GM12878 (cell line): ENCODE measurements around the gene EEF1AKMT3. TPM values are rescaled to one million over a fixed set of nuclear protein-coding genes. Genes with fewer than 3 reads are reported as not detected.

ENCODE experiments used
- ATAC-seq: fragments of 200-7000 bp; cut with Tn5 transposase; 3 replicates; pipeline ENCODE4 v1.9.1; 2020; ENCODE audit warnings: mild to moderate bottlenecking, moderate library complexity
- BruUV-seq: library from RNA; stranded (reverse); fragments of 400-500 nt; replicated peaks from 2 replicates; lab custom pipeline; 2021; lab: Mats Ljungman, UMichigan
- CTCF ChIA-PET: fragments of 300-600 bp; sonication (Branson Sonifier 250); formaldehyde crosslinking; extraction: SDS; loops from one replicate; lab custom pipeline; 2021; ENCODE audit warnings: inconsistent platforms; lab: Yijun Ruan, JAX
- POLR2A ChIA-PET: fragments of 350-600 bp; formaldehyde crosslinking; extraction: SDS; loops from one replicate; lab custom pipeline; 2021; ENCODE audit warnings: inconsistent platforms; lab: Charles Lee
- RAD21 ChIA-PET: fragments of 300-600 bp; sonication (Branson Sonifier 250); formaldehyde crosslinking; loops from one replicate; lab custom pipeline; 2023; ENCODE audit warnings: antibody characterized with exemption; ENCODE audit not compliant: unreplicated experiment; lab: Charles Lee
- SMC1A ChIA-PET: fragments of 300-600 bp; sonication (Branson Sonifier 250); formaldehyde crosslinking; loops from one replicate; lab custom pipeline; 2023; ENCODE audit not compliant: unreplicated experiment, uncharacterized antibody; lab: Charles Lee
- DNase-seq: peaks from one replicate; pipeline ENCODE4 v3.0.0-alpha.2; 2011; ENCODE audit warnings: low read depth, low spot score
- FAIRE-seq: peaks from 3 replicates; lab custom pipeline; 2011; peaks lifted over from hg19 to GRCh38; lab: Jason Lieb, UNC
- H2AFZ ChIP-seq: 2 replicates; pipeline ENCODE4 v1.6.0; 2011; ENCODE audit warnings: low read depth, low read length, control low read depth; ENCODE audit not compliant: control insufficient read depth
- H3K27ac ChIP-seq: 2 replicates; pipeline ENCODE4 v1.5.1; 2011; ENCODE audit warnings: control low read depth; ENCODE audit not compliant: control insufficient read depth, insufficient read depth
- H3K27me3 ChIP-seq, 2 experiments: replicated peaks in 1 of 2; 2 replicates each; pipeline versions ENCODE4 v1.6.0 to v1.6.1; 2011; ENCODE audit warnings: low read length in 1 of 2; ENCODE audit not compliant: control insufficient read depth in 2 of 2, insufficient read depth in 2 of 2
- H3K36me3 ChIP-seq, 2 experiments: 2 replicates each; pipeline ENCODE4 v1.5.1; 2011; ENCODE audit warnings: low read length in 1 of 2; ENCODE audit not compliant: control insufficient read depth in 2 of 2, insufficient read depth in 2 of 2
- H3K4me1 ChIP-seq: 2 replicates; pipeline ENCODE4 v1.6.1; 2011; ENCODE audit warnings: mild to moderate bottlenecking, low read length, moderate library complexity, mixed read lengths; ENCODE audit not compliant: control insufficient read depth, insufficient read depth
- H3K4me2 ChIP-seq: 2 replicates; pipeline ENCODE4 v1.6.0; 2011; ENCODE audit warnings: control low read depth; ENCODE audit not compliant: control insufficient read depth, insufficient read depth
- H3K4me3 ChIP-seq: fragments of 200-600 bp; sonication (generic); 2 replicates; pipeline ENCODE4 v1.5.1; 2016
- H3K79me2 ChIP-seq: 2 replicates; pipeline ENCODE4 v1.6.0; 2011; ENCODE audit warnings: low read length; ENCODE audit not compliant: control insufficient read depth, insufficient read depth
- H3K9ac ChIP-seq: 2 replicates; pipeline ENCODE4 v1.8.0; 2011; ENCODE audit warnings: low read length, control low read depth, mixed read lengths; ENCODE audit not compliant: control insufficient read depth, insufficient read depth
- H3K9me3 ChIP-seq: replicated peaks from 3 replicates; pipeline ENCODE4 v1.5.1; 2011; ENCODE audit warnings: mild to moderate bottlenecking, low read length; ENCODE audit not compliant: control insufficient read depth, insufficient read depth
- H4K20me1 ChIP-seq: 2 replicates; pipeline ENCODE4 v1.6.0; 2011; ENCODE audit not compliant: control insufficient read depth, insufficient read depth
- CEBPB ChIP-seq, 2 experiments: fragments of 150-350 bp in 1 of 2; IDR thresholded peaks; 2 replicates each; pipeline ENCODE4 v1.6.1; 2012 to 2014; ENCODE audit warnings: low read depth in 2 of 2, low read length in 2 of 2, borderline replicate concordance in 1 of 2, inconsistent platforms in 1 of 2
- CREB1 ChIP-seq: IDR thresholded peaks from 2 replicates; pipeline ENCODE4 v1.6.1; 2012; ENCODE audit warnings: low read depth, mild to moderate bottlenecking, inconsistent platforms
- EGR1 ChIP-seq, 2 experiments: IDR thresholded peaks; 1 replicate in 1 of 2; 2 replicates in 1 of 2; pipeline ENCODE4 v1.6.1; 2011 to 2012; ENCODE audit warnings: low read depth in 2 of 2, low read length in 2 of 2, borderline replicate concordance in 1 of 2, mild to moderate bottlenecking in 1 of 2, moderate library complexity in 1 of 2
- HDGF ChIP-seq: fragments of 450-650 bp; IDR thresholded peaks from 2 replicates; pipeline ENCODE4 v1.6.1; 2016; ENCODE audit warnings: antibody characterized with exemption
- IRF4 ChIP-seq: IDR thresholded peaks from 2 replicates; pipeline ENCODE4 v1.6.1; 2011; ENCODE audit warnings: low read depth, low read length
- KLF5 ChIP-seq: fragments of 450-650 bp; IDR thresholded peaks from 2 replicates; pipeline ENCODE4 v1.6.1; 2014; ENCODE audit warnings: mild to moderate bottlenecking; ENCODE audit not compliant: partially characterized antibody
- PBX3 ChIP-seq: IDR thresholded peaks from 2 replicates; pipeline ENCODE4 v1.6.1; 2011; ENCODE audit warnings: mild to moderate bottlenecking, low read depth, low read length, moderate library complexity; ENCODE audit not compliant: insufficient replicate concordance
- SREBF2 ChIP-seq: IDR thresholded peaks from 2 replicates; pipeline ENCODE4 v1.6.1; 2012; ENCODE audit warnings: mild to moderate bottlenecking, low read length
- SRF ChIP-seq, 2 experiments: IDR thresholded peaks; 2 replicates each; pipeline ENCODE4 v1.6.1; 2011; ENCODE audit warnings: low read depth in 2 of 2, low read length in 2 of 2, mild to moderate bottlenecking in 1 of 2, moderate library complexity in 1 of 2
- WGBS: methylation state at CpG from one replicate; pipeline ENCODE4 v1.1.6; 2016; ENCODE audit warnings: low lambda C conversion rate; ENCODE audit not compliant: insufficient replicate concordance, insufficient coverage; ENCODE audit errors: missing lambda C conversion rate; 5-methylcytosine and 5-hydroxymethylcytosine counted together
- in situ Hi-C: fragments of 300-500 bp; cut with MboI; formaldehyde crosslinking; loops from 9 replicates; pipeline ENCODE4 v1.14.3; 2018; ENCODE audit warnings: mixed read lengths
- intact Hi-C: fragments of 100-400 bp; cut with micrococcal nuclease; formaldehyde crosslinking; loops from one replicate; pipeline ENCODE4 v1.14.2; 2022; ENCODE audit not compliant: unreplicated experiment
- polyA plus RNA-seq, 11 experiments: library from polyadenylated mRNA; depleted of rRNA in 4 of 11; unstranded in 6 of 11; stranded (reverse) in 5 of 11; fragments of >200 nt; fragmentation: Nextera tagmentation in 4 of 11; fragmentation: Illumina TruSeq in 1 of 11; extraction: Ambion mirVana in 4 of 11; extraction: Trizol in 1 of 11; gene quantifications; 1 replicate in 1 of 11; 2 replicates in 10 of 11; pipeline versions ENCODE4 v1.2.1 to v1.2.3, GENCODE V29; 2011 to 2016; ENCODE audit warnings: inconsistent platforms in 2 of 11, missing spikeins in 2 of 11, low read depth in 1 of 11
- total RNA-seq, 4 experiments: library from RNA; depleted of rRNA in 3 of 4; stranded (reverse); fragments of >200 nt in 3 of 4; fragmentation: Illumina TruSeq in 1 of 4; extraction: Trizol in 1 of 4; gene quantifications; 2 replicates each; pipeline versions ENCODE4 v1.2.1 to v1.2.3, GENCODE V29; 2013 to 2021
- TF ChIP-seq, protein P1 (sequence below): IDR thresholded peaks from 2 replicates; pipeline ENCODE4 v1.6.1; 2012; ENCODE audit warnings: low read length, inconsistent platforms
- TF ChIP-seq, protein P2 (sequence below): IDR thresholded peaks from 2 replicates; pipeline ENCODE4 v1.6.1; 2012; ENCODE audit warnings: improper control_type of control experiment, low read depth, low read length; ENCODE audit not compliant: insufficient replicate concordance

Gene EEF1AKMT3
- total and polyA plus RNA-seq, 10 of the 15 experiments (the other 5 are each of a cell fraction or from before 2014, with no cell fraction given) = 1.2 to 8.2 (median 3.5) TPM

- TF ChIP-seq EGR1 (IDR thresholded peaks at IDR 0.05; ENCODE audit: borderline replicate concordance in 1 of 2, low read depth in 2 of 2, low read length in 2 of 2) (0 out of 3 replicates have a peak, but pooled peaks of 1 of the 2 experiments have one; percentile 12), HDGF (no peak)
Observed at GRCh38 chr12:57744194-57744776, 28.1 kb upstream of the EEF1AKMT3 start (continued).

- peak; percentile 92 for DNase-seq
- peak; percentile 87 for ATAC-seq
- Histone ChIP-seq H3K36me3 (peaks cover 5 to 6% of the 10 kb centered on the region in 2 experiments), H2AFZ (peak within 1 kb of the TSS; percentile 90), H3K9me3 (no peaks in the 10 kb centered on the region), H3K27ac (peak within 1 kb of the TSS; percentile 94), H3K4me2 (peak within 1 kb of the TSS; percentile 99), H3K79me2 (peaks cover 32% of the 10 kb centered on the region), H4K20me1 (no peaks in the 10 kb centered on the region), H3K4me1 (peaks cover 22% of the 10 kb centered on the region), H3K27me3 (no peaks in the 10 kb centered on the region), H3K9ac (peak within 1 kb of the TSS; percentile 93), H3K4me3 (peak within 1 kb of the TSS; percentile 91)
- under 1% methylated on average over 29 of the region's 29 CpGs for WGBS
- ChIA-PET RAD21 (interaction anchor here (0.7 to 1.5 kb wide), 5 partner anchors 12 to 286 kb away, joined by 3 to 6 read pairs (median 5); partner anchors contain the start of gene CTDSP2), CTCF (interaction anchor here (0.8 to 2.9 kb wide), 10 partner anchors 12 to 289 kb away, joined by 3 to 28 read pairs (median 3); partner anchors contain the start of genes GLI1 and INHBE), SMC1A (interaction anchor here (0.8 to 2.4 kb wide), 7 partner anchors 12 to 286 kb away, joined by 3 to 14 read pairs (median 4); partner anchors contain the start of genes EEF1AKMT3 and METTL1), POLR2A (interaction anchor here (0.5 to 3.0 kb wide), 7 partner anchors 9 to 268 kb away, joined by 3 to 19 read pairs (median 5); partner anchors contain the start of gene MARCHF9)
- BruUV-seq = no TSS peak
- peak; percentile 82 for FAIRE-seq
- intact Hi-C loops (no loop called here), in situ Hi-C loops (no loop called here)
- TF ChIP-seq CREB1 (peak; percentile 76), KLF5 (no peak), SRF (IDR thresholded peaks at IDR 0.05; ENCODE audit: low read depth in 2 of 2, low read length in 2 of 2) (no peak), IRF4 (no peak), CEBPB (IDR thresholded peaks at IDR 0.05; ENCODE audit: borderline replicate concordance in 1 of 2, low read depth in 2 of 2, low read length in 2 of 2) (no peak), PBX3 (peak; percentile 97), SREBF2 (no peak)
- TF ChIP-seq, protein P1, sequence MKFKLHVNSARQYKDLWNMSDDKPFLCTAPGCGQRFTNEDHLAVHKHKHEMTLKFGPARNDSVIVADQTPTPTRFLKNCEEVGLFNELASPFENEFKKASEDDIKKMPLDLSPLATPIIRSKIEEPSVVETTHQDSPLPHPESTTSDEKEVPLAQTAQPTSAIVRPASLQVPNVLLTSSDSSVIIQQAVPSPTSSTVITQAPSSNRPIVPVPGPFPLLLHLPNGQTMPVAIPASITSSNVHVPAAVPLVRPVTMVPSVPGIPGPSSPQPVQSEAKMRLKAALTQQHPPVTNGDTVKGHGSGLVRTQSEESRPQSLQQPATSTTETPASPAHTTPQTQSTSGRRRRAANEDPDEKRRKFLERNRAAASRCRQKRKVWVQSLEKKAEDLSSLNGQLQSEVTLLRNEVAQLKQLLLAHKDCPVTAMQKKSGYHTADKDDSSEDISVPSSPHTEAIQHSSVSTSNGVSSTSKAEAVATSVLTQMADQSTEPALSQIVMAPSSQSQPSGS = peak; percentile 85
- TF ChIP-seq, protein P2, sequence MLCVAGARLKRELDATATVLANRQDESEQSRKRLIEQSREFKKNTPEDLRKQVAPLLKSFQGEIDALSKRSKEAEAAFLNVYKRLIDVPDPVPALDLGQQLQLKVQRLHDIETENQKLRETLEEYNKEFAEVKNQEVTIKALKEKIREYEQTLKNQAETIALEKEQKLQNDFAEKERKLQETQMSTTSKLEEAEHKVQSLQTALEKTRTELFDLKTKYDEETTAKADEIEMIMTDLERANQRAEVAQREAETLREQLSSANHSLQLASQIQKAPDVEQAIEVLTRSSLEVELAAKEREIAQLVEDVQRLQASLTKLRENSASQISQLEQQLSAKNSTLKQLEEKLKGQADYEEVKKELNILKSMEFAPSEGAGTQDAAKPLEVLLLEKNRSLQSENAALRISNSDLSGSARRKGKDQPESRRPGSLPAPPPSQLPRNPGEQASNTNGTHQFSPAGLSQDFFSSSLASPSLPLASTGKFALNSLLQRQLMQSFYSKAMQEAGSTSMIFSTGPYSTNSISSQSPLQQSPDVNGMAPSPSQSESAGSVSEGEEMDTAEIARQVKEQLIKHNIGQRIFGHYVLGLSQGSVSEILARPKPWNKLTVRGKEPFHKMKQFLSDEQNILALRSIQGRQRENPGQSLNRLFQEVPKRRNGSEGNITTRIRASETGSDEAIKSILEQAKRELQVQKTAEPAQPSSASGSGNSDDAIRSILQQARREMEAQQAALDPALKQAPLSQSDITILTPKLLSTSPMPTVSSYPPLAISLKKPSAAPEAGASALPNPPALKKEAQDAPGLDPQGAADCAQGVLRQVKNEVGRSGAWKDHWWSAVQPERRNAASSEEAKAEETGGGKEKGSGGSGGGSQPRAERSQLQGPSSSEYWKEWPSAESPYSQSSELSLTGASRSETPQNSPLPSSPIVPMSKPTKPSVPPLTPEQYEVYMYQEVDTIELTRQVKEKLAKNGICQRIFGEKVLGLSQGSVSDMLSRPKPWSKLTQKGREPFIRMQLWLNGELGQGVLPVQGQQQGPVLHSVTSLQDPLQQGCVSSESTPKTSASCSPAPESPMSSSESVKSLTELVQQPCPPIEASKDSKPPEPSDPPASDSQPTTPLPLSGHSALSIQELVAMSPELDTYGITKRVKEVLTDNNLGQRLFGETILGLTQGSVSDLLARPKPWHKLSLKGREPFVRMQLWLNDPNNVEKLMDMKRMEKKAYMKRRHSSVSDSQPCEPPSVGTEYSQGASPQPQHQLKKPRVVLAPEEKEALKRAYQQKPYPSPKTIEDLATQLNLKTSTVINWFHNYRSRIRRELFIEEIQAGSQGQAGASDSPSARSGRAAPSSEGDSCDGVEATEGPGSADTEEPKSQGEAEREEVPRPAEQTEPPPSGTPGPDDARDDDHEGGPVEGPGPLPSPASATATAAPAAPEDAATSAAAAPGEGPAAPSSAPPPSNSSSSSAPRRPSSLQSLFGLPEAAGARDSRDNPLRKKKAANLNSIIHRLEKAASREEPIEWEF = no peak
Observed at GRCh38 chr12:57744777-57745484, 27.5 kb upstream of the EEF1AKMT3 start, which contains the start of gene TSPAN31. Gene TSPAN31, plus strand, starts transcription at chr12:57745039. Its CDS starts 116 bp downstream, at chr12:57745155.
